Measurements from ENCODE around the gene CTDSP1. TPM values are rescaled to one million over a fixed set of nuclear protein-coding genes. Genes with fewer than 3 reads are reported as not detected.

The CTDSP1 gene
- total RNA-seq, 2 experiments from 2014 or later: 149 to 152 TPM

GRCh38 chr2:218428846-218429558, 29.3 kb downstream of the CTDSP1 start:
- no peak for DNase-seq
- Mint-ChIP-seq H3K4me1 (peaks cover 14% of the 10 kb centered on the region), H3K9me3 (ENCODE audit: low read depth) (no peaks in the 10 kb centered on the region), H3K27ac (no peak overlapping the region), H3K4me3 (no peak overlapping the region), H3K27me3 (peaks cover 3% of the 10 kb centered on the region), H3K36me3 (no peaks in the 10 kb centered on the region)
- no peak for ATAC-seq
- CTCF ChIA-PET: no interaction called here

- no peak for ATAC-seq
- DNase-seq: no peak
- Mint-ChIP-seq H3K4me3 (no peak overlapping the region), H3K9me3 (ENCODE audit: low read depth) (no peaks in the 10 kb centered on the region), H3K27me3 (peaks cover 3% of the 10 kb centered on the region), H3K4me1 (peaks cover 14% of the 10 kb centered on the region), H3K27ac (no peak overlapping the region), H3K36me3 (no peaks in the 10 kb centered on the region)
- CTCF ChIA-PET: interaction anchor here (1.0 kb wide), 1 partner anchor 99 kb away, joined by 4 read pairs; no protein-coding TSS in a partner anchor
Observed at GRCh38 chr2:218429911-218430692, 30.4 kb downstream of the CTDSP1 start.

- Mint-ChIP-seq H3K4me3 (no peak overlapping the region), H3K9me3 (ENCODE audit: low read depth) (no peaks in the 10 kb centered on the region), H3K36me3 (no peaks in the 10 kb centered on the region), H3K27ac (no peak overlapping the region), H3K27me3 (peaks cover 3% of the 10 kb centered on the region), H3K4me1 (peaks cover 14% of the 10 kb centered on the region)
- no peak for DNase-seq
- CTCF ChIA-PET: interaction anchor here (1.0 kb wide), 1 partner anchor 98 kb away, joined by 4 read pairs; no protein-coding TSS in a partner anchor
- ATAC-seq: no peak
Observed at GRCh38 chr2:218430721-218431120, 31.1 kb downstream of the CTDSP1 start.

DNA sequence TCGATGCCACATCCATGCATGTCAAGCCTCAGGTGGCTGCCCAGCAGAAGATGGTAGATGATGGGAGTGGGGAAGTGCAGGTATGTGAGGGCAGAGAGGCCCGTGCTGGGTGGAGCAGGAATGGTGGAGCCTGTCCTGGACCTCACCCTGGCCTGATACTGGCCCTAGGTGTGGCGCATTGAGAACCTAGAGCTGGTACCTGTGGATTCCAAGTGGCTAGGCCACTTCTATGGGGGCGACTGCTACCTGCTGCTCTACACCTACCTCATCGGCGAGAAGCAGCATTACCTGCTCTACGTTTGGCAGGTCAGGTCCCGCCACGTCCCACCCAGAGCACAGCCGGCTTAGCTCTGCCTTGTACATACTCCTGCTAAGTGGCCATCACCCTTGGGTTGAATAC, 32.2 kb downstream of the CTDSP1 start:
- CTCF ChIA-PET: no interaction called here
- Mint-ChIP-seq H3K27ac (no peak overlapping the region), H3K4me1 (peaks cover 14% of the 10 kb centered on the region), H3K9me3 (ENCODE audit: low read depth) (no peaks in the 10 kb centered on the region), H3K4me3 (no peak overlapping the region), H3K27me3 (peaks cover 3% of the 10 kb centered on the region), H3K36me3 (no peaks in the 10 kb centered on the region)
- ATAC-seq (no peak), DNase-seq (no peak)

GRCh38 chr2:218432676-218433365, 33.2 kb downstream of the CTDSP1 start:
- ATAC-seq: no peak
- H3K27me3 Mint-ChIP-seq: peaks cover 3% of the 10 kb centered on the region
- no peak for DNase-seq
- H3K36me3 Mint-ChIP-seq: no peaks in the 10 kb centered on the region
- CTCF ChIA-PET: no interaction called here
- H3K4me1 Mint-ChIP-seq: peaks cover 14% of the 10 kb centered on the region
- no peaks in the 10 kb centered on the region for H3K9me3 Mint-ChIP-seq (ENCODE audit: low read depth)
- H3K4me3 Mint-ChIP-seq: no peak overlapping the region
- H3K27ac Mint-ChIP-seq: no peak overlapping the region

DNA sequence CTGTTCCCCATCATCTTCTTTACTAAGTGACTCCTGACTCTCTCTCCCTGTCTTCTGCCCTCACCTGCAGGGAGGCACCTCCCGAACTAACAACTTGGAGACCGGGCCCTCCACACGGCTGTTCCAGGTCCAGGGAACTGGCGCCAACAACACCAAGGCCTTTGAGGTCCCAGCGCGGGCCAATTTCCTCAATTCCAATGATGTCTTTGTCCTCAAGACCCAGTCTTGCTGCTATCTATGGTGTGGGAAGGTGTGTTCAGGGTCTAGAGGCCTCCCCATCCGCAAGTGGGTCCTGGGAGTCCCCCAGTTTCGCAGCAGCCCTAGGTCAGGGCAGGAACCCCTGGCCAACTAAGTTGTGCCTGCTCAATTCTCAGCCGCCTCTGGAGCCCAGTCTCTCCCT, 34.8 kb downstream of the CTDSP1 start:
- no peak for DNase-seq
- no peaks in the 10 kb centered on the region for H3K9me3 Mint-ChIP-seq (ENCODE audit: low read depth)
- H3K4me1 Mint-ChIP-seq: peaks cover 14% of the 10 kb centered on the region
- no peak for ATAC-seq
- H3K27ac Mint-ChIP-seq: no peak overlapping the region
- CTCF ChIA-PET: no interaction called here
- H3K27me3 Mint-ChIP-seq: peaks cover 3% of the 10 kb centered on the region
- H3K4me3 Mint-ChIP-seq: no peak overlapping the region
- H3K36me3 Mint-ChIP-seq: no peaks in the 10 kb centered on the region

GRCh38 chr2:218435003-218435982, 35.6 kb downstream of the CTDSP1 start:
- Mint-ChIP-seq H3K36me3 (no peaks in the 10 kb centered on the region), H3K4me3 (no peak overlapping the region), H3K27me3 (peaks cover 3% of the 10 kb centered on the region), H3K4me1 (peaks cover 7% of the 10 kb centered on the region), H3K27ac (no peak overlapping the region), H3K9me3 (ENCODE audit: low read depth) (no peaks in the 10 kb centered on the region)
- no peak for DNase-seq
- ATAC-seq: no peak
- CTCF ChIA-PET: no interaction called here

DNA sequence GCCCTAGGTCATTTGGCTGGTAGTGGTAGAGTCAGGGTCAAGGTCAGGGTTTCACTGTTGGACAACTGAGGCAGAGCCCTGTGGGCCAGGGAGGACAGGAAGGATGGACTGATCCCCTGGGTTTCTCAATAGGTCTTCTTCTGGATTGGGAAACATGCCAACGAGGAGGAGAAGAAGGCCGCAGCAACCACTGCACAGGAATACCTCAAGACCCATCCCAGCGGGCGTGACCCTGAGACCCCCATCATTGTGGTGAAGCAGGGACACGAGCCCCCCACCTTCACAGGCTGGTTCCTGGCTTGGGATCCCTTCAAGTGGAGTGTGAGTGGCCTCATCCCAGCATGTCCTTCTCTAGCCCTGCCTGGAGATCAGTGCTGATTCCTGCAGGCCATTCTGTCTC, 37.3 kb downstream of the CTDSP1 start:
- Mint-ChIP-seq H3K27me3 (peaks cover 3% of the 10 kb centered on the region), H3K4me1 (peaks cover 5% of the 10 kb centered on the region), H3K27ac (no peak overlapping the region), H3K36me3 (no peaks in the 10 kb centered on the region), H3K9me3 (ENCODE audit: low read depth) (no peaks in the 10 kb centered on the region), H3K4me3 (no peak overlapping the region)
- CTCF ChIA-PET: interaction anchor here (1.7 kb wide), 1 partner anchor 27 kb away, joined by 4 read pairs; no protein-coding TSS in a partner anchor
- DNase-seq (no peak), ATAC-seq (no peak)

DNA sequence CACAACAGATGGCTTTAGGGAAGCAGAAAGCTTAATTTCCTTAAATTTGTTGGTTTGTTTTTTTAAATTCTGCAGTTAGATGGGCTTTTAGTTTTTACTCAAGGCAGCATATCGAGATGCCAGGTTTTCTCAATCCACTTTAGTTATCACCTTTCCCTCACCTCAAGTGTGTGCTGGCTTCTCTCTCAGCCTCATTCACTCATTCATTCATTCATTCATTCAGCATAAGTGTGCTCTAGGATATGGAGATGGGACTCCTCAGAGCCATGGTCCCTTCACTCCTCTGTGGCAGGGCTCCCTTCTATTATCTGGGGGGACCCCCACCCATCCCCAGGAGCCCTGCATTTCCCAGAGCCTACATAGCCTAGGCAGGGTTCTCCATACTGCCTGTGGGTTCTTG, 38.3 kb downstream of the CTDSP1 start:
- ATAC-seq (no peak), DNase-seq (no peak)
- Mint-ChIP-seq H3K9me3 (ENCODE audit: low read depth) (no peaks in the 10 kb centered on the region), H3K4me3 (no peak overlapping the region), H3K27ac (no peak overlapping the region), H3K27me3 (no peaks in the 10 kb centered on the region), H3K36me3 (no peaks in the 10 kb centered on the region), H3K4me1 (no peaks in the 10 kb centered on the region)
- CTCF ChIA-PET: interaction anchor here (1.7 kb wide), 1 partner anchor 27 kb away, joined by 4 read pairs; no protein-coding TSS in a partner anchor

- Mint-ChIP-seq H3K9me3 (ENCODE audit: low read depth) (no peaks in the 10 kb centered on the region), H3K27ac (no peak overlapping the region), H3K27me3 (no peaks in the 10 kb centered on the region), H3K36me3 (no peaks in the 10 kb centered on the region), H3K4me3 (no peak overlapping the region), H3K4me1 (no peaks in the 10 kb centered on the region)
- ATAC-seq (no peak), DNase-seq (no peak)
- CTCF ChIA-PET: interaction anchor here (1.7 kb wide), 1 partner anchor 26 kb away, joined by 4 read pairs; no protein-coding TSS in a partner anchor
Observed at GRCh38 chr2:218438596-218438995, 38.9 kb downstream of the CTDSP1 start.

GRCh38 chr2:218444692-218445357, 45.2 kb downstream of the CTDSP1 start:
- Mint-ChIP-seq H3K4me1 (peaks cover 4% of the 10 kb centered on the region), H3K27me3 (no peaks in the 10 kb centered on the region), H3K36me3 (peaks cover 12% of the 10 kb centered on the region), H3K4me3 (no peak overlapping the region), H3K9me3 (ENCODE audit: low read depth) (no peaks in the 10 kb centered on the region), H3K27ac (no peak overlapping the region)
- no peak for DNase-seq
- no peak for ATAC-seq
- CTCF ChIA-PET: interaction anchor here (0.6 to 0.8 kb wide), 2 partner anchors 18 to 237 kb away, joined by 3 read pairs; no protein-coding TSS in a partner anchor

DNA sequence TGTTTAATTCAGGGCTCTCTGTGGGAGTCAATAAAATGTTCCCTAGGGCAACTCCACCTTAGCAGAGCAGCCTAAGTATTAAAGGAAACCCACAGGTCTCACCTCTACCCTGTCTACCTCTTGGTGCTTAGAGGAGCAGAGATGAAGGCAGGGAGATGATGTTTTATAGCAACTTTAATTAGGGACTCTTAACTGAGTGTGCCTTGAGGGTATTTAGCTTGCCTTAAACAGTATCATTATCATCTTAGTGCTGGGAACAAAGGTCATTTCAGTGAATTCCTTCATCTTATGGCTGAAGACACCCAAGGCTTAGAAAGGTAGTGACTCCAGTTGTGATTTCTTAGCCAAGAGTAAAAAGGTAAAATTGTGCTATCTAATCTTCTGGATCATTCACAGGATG, 45.9 kb downstream of the CTDSP1 start:
- CTCF ChIA-PET: interaction anchor here (0.8 to 1.2 kb wide), 3 partner anchors 35 to 236 kb away, joined by 3 to 4 read pairs (median 3); no protein-coding TSS in a partner anchor
- no peak overlapping the region for H3K27ac Mint-ChIP-seq

More for the DNA sequence above, 45.9 kb downstream of the CTDSP1 start:
- Mint-ChIP-seq H3K27me3 (no peaks in the 10 kb centered on the region), H3K4me1 (peaks cover 4% of the 10 kb centered on the region), H3K4me3 (no peak overlapping the region), H3K36me3 (peaks cover 18% of the 10 kb centered on the region), H3K9me3 (ENCODE audit: low read depth) (no peaks in the 10 kb centered on the region)
- DNase-seq: no peak
- no peak for ATAC-seq
